Hepatocyte (in vitro differentiated cells): Measurements from ENCODE around the gene AUTS2.

Source experiments
- CTCF ChIP-seq: fragments of 200-600 bp; sonication (generic); IDR thresholded peaks from 2 replicates; pipeline ENCODE4 v1.5.1; 2016; ENCODE audit warnings: antibody characterized with exemption, mild to moderate bottlenecking; ENCODE audit not compliant: poor library complexity
- EZH2 ChIP-seq: fragments of 200-600 bp; sonication (generic); IDR thresholded peaks from 2 replicates; pipeline ENCODE4 v1.6.1; 2016; ENCODE audit warnings: antibody characterized with exemption, mild to moderate bottlenecking, borderline replicate concordance
- EZH2phosphoT487 ChIP-seq: fragments of 200-600 bp; sonication (generic); IDR thresholded peaks from one replicate; pipeline ENCODE4 v1.6.1; 2018; ENCODE audit warnings: antibody characterized with exemption, mild to moderate bottlenecking, low read depth, moderate library complexity; ENCODE audit not compliant: unreplicated experiment, severe bottlenecking

- TF ChIP-seq CTCF, result no peak
- no peak for TF ChIP-seq EZH2phosphoT487
- TF ChIP-seq EZH2, result no peak
Observed at GRCh38 chr7:70668606-70669358, 1070.5 kb downstream of the AUTS2 start.
